GM18517 (cell line): Measurements from ENCODE around the gene NPHP3.

ENCODE experiments used
- ATAC-seq: cut with Tn5 transposase; IDR thresholded peaks from one replicate; pipeline ENCODE4 v1.9.1; 2021; ENCODE audit warnings: mild to moderate bottlenecking, moderate library complexity; ENCODE audit not compliant: unreplicated experiment

Gene NPHP3

GRCh38 chr3:132703733-132704132 lies 18.5 kb downstream of the NPHP3 start:
- no peak for ATAC-seq

- no peak for ATAC-seq
Observed at GRCh38 chr3:132695422-132695821, 26.8 kb downstream of the NPHP3 start.

GRCh38 chr3:132694991-132695390 lies 27.2 kb downstream of the NPHP3 start:
- ATAC-seq = no peak

DNA sequence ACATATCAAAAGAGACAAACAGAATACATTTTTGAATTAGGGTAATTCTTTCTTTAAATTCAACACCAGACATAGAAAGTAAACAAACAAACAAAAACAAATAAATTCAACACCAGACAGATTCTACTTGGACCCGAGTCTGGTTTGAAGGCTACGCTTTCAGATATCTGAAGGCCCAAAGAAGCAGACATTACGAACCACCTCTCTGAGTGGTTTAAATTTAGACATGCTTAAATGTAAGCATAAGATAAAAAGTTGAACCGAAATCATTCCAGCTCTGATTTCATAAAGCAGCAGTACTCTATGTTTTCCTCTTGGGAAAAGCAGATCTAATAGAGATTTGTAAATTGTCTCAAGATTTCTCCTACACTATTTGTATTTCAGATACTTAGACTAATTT lies 32.2 kb downstream of the NPHP3 start:
- no peak for ATAC-seq

DNA sequence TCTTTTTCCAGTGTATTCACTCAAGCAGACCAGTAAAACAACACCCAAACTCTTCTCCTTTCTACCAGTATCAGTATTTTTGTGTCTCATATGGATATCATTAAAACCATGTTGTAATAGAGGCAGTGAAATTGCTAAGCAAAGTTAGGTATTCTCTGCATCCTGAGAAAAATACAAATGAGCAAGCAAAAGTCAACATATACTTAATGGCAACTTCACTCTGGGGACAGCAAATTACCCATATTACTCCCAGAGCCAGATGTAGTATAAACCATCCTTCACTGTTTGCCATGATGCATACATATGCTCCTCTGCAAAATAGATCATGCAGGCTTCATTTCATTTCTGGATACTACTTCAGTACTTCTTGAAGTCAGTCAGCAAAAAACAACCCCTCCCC lies 40.0 kb downstream of the NPHP3 start:
- ATAC-seq = no peak

GRCh38 chr3:132681421-132681820 lies 40.8 kb downstream of the NPHP3 start:
- no peak for ATAC-seq

GRCh38 chr3:132679911-132680310 lies 42.3 kb downstream of the NPHP3 start:
- no peak for ATAC-seq

- ATAC-seq = no peak
Observed at GRCh38 chr3:132675408-132675807, 46.8 kb downstream of the NPHP3 start.

DNA sequence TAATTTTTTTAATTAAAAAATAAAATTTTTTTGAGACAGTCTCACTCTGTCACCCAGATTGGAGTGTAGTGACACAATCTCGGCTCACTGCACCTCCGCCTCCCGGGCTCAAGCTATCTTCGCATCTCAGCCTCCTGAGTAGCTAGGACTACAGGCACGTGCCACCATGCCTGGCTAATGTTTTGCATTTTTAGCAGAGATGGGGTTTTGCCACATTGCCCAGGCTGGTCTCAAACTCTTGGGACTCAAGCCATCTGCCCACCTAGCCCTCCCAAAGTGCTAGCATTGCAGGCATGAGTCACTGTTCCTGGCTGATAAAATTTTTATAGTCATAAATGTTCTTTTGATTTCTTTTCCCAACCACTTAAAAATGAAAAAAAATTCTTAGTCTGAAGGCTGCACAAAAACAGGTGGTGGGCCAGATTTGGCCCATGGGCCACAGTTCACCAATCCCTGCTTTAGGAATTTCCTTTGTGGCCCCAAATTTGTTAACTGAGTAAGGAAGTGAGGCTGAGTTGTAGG lies 52.9 kb downstream of the NPHP3 start:
- no peak for ATAC-seq

DNA sequence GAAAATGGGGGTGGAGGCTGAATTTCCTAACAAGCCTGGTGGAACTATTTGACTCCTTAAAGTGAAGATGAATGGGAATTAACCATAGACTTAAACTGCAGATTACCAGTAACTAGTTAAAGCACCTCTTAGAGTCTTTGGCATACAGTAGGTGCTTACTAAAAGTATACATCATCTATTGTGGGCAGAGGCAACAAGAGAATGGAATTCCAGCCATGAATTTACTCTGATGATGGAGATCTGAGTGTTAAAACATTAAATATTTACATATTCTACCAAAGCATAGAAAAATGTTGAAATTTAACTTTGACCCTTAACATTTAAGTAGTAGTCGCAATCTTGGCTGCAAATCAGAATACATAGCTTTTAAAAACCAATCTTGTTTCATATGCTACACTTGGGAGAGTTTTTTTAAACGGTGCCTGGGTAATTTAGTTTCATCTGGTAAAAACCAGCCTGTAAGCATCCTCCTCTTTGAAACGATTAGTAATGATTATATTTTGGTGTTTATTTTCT lies 56.9 kb downstream of the NPHP3 start:
- ATAC-seq = no peak

DNA sequence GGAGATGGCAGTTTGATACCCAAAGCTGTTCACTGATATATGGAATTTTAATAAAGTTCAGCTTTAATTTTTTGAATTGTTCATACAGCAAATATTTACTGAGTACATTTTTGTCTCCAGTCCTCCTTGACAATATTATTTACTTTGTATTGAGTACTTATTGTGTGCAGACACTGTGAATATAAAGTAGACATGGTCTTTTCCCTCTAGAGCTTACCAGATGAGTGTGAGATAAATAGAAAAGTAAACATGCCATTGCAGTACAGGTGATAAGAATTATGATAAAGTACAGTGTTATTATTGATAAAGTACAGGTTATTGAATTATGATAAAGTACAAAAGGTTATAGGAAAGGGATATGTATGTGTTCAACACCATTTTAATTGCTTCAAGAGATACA lies 60.0 kb downstream of the NPHP3 start:
- no peak for ATAC-seq

DNA sequence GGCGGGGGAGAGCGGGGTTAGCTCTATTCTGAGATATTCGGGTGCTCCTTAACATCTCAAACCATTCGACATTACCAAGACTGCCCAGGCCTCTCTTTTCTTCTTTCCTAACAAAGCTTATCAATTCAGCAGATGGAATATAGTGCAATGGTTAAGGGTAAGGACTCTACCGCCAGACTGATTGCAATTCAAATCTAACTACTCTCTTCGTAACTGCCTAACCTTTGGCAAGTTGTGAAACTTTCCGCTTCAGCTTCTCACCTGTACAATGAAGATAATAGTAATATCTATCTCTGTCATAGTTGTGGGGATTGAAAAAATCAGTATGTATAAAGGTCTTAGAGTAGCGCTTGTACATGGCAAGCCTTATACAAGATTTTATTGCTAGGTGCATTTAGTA lies 61.1 kb downstream of the NPHP3 start:
- ATAC-seq = no peak

GRCh38 chr3:132660811-132661070 lies 61.5 kb downstream of the NPHP3 start:
- ATAC-seq = peak; percentile 4

DNA sequence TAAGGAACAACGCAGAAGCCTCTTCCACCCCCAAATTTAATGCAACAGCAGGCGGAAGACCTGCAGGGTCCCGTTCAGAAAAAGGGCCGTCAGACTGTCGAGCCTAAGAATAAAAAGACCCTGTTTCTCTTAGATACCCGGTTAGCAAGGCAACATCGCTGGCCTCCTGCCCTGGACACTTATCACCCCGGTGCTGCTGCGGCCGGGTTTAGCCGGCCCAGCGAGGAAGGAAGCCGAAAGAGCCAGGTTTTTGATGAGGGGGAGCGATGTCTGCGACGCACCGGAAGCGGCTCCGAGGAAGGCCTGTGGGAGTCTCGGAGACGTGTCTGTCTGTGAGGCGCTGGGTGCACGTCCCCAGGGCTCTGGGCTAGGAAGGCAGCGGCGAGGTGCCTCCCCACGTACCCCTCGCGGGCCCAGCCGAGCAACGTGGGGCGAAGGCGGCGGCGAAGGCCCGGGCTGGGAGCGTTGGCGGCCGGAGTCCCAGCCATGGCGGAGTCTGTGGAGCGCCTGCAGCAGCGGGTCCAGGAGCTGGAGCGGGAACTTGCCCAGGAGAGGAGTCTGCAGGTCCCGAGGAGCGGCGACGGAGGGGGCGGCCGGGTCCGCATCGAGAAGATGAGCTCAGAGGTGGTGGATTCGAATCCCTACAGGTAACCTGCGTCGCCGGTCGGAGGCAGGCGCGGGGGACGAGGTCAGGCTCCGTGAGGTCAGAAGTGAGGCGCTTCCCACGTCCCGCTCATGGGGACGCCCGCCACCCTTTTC lies 62.0 kb downstream of the NPHP3 start, which contains the start of gene UBA5:
TSS of gene UBA5 (plus strand) at position 278 of the 759 bp plus-strand sequence. CDS start at position 487, 209 bp downstream.
- ATAC-seq = peak; percentile 68

DNA sequence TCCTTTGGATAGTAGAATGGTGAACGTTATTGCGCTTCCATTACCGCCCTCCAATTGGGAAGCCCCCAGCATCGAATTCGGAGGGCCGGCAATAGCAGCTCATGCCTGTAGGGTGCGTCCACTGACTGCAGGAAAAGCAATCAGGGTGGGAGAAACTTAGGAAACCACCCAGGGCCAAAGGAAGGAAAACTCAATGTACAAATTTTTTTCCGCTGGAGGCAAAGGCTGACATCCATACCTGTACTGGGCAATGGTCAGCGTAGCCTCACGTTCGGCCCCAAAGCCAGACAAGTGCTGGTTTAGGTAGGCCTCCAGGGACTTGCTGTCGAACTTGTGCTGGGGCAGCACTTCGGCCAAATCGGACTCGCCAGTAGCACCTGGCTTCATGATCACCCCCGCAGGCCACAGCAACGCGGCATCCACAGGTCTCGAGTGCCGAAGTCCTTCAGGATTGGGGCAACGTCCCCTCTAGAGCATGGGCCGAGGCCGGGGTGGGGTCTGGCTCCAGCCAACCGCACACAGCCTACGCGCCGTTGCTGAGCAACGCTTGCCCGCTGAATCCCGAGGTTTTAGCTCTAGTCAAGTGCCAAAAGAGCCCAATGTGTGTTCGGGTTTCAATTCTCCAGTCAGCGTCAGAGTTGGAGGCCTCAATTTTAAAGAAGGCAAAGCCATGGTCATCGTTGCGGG lies 62.7 kb downstream of the NPHP3 start, which contains the start of gene ACAD11:
TSS of gene ACAD11 (minus strand) at position 445 of the 687 bp plus-strand sequence. CDS start at position 387, 58 bp downstream.
- peak; percentile 51 for ATAC-seq

DNA sequence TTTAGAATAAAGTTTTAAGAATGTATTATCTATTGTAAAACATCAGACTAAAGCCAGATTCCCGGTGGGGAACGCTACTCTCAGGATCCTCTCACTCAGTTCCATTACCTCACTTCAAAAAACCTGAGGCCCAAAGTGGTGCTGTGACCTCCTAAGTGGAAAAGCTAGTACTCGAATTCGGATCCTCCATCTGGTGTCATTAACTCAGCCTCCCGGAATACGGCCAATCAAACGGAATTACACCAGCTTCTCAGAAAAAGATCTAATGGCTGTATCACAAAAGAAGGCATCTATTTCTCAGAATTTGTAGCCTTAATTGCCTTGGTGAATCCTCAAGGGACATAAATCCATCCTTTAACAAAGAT lies 63.2 kb downstream of the NPHP3 start:
- peak; percentile 11 for ATAC-seq

DNA sequence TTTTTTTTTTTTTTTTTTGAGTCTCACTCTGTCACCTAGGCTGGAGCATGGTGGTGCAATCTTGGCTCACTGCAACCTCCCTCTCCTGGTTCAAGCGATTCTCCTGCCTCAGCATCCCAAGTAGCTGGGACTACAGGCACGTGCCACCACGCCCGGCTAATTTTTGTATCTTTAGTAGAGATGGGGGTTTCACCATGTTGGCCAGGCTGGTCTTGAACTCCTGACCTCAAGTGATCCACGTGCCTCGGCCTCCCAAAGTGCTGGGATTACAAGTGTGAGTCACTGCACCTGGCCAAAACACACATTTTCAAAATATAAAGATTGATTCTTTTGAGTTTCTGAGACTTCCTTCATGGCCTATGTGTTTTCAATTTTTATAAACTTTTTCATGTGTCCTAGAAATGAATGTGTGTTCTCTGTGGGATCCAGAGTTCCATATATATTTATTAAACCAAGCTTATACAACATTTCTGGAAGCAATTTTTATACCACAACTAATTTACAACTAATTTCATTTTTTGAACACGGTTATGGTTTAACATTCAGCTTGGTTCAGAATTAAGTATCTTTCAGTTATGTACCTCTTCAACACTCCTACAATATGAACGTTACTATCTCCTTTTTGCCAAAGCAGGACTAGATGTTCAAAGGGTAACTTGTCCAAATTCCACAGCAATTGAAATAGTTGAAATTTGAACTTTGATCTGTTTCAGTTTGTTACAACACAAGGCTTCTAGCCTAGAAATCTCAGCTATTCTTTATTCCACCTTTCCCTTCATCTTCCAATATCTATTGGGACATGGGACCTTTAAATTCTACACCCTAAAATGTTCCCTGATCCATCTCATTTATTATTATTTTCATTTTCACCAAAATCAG lies 64.1 kb downstream of the NPHP3 start:
- no peak for ATAC-seq

GRCh38 chr3:132655471-132655870 lies 66.7 kb downstream of the NPHP3 start:
- no peak for ATAC-seq

DNA sequence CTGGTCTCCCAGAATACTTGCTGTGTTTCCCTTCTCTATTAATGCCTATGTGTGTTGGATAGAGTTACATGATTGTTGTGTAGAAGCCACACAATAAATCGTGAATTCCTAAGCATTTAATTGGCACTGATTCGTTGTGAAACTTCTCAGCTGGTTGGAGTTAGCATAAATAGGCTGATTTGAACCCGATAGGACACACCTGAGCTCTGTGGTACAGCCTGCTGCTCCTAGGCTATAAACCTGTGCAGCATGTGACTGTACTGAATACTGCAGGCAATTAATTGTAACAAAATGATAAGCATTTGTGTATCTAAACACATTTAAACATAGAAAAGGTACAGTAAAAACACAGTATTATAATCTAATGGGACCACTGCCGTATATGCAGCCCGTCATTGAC lies 67.5 kb downstream of the NPHP3 start:
- no peak for ATAC-seq

DNA sequence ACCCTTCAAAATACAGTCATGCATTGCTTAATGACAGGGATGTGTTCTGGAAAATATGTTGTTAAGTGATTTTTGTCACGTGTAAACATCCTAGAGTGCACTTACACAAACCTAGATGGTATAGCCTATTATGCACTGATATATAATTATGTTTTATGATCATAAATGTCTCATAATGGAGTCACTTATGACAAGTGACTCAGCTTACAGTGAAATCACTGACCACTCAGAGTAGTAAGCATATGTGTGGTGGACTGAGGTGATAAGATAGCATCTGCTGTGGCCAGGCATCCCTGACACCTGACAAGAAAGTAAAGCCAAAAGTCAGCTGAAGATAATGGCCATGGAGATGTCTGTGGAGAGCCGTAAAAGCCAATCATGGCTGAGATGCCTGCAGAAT lies 68.0 kb downstream of the NPHP3 start:
- no peak for ATAC-seq

- ATAC-seq = no peak
Observed at GRCh38 chr3:132652640-132653270, 69.5 kb downstream of the NPHP3 start.
